Transverse colon (tissue), 4 donors: ENCODE results near the gene LCA5L.

Experiments
- EP300 ChIP-seq: sonication (generic); formaldehyde crosslinking; IDR thresholded peaks from one replicate; pipeline ENCODE4 v1.6.1; 2017; ENCODE audit warnings: antibody characterized with exemption, low read depth
- POLR2A ChIP-seq: fragments of 450-650 bp; IDR thresholded peaks from one replicate; pipeline ENCODE4 v1.6.1; 2016; ENCODE audit warnings: antibody characterized with exemption, mild to moderate bottlenecking, moderate library complexity
- POLR2AphosphoS5 ChIP-seq, 3 donors: sonication (generic); formaldehyde crosslinking; IDR thresholded peaks; one replicate each; pipeline ENCODE4 v1.6.1; 2016; ENCODE audit warnings: antibody characterized with exemption in 3 of 3
- TF ChIP-seq, protein P1 (sequence below), 5 experiments: fragments of 200-600 bp in 3 of 5; fragments of 450-650 bp in 2 of 5; sonication (generic) in 3 of 5; IDR thresholded peaks; 1 replicate in 2 of 5; 2 replicates in 3 of 5; pipeline ENCODE4 v1.5.1; 2016 to 2017; ENCODE audit warnings: antibody characterized with exemption in 5 of 5, inconsistent platforms in 3 of 5, mild to moderate bottlenecking in 2 of 5, moderate library complexity in 1 of 5

DNA sequence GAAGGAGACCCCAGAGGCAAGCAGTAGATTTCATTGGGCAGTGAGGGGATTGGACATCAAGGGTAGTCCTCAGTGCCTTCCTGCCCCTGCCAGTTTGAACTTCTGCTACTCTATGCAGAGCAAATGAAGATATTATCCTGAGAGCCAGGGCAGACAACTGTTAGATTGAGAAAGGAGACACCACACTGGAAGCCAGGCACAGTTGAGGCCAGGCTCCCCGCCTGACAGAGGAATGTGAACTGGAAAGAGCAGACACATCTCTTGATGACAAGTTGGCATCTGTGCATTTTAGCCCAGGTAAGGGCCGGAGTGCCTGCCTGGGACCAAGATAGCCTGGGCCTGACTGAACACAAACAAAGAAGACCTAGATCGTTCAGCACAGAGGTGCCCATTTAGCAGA lies 22.2 kb upstream of the LCA5L start:
- TF ChIP-seq, protein P1, sequence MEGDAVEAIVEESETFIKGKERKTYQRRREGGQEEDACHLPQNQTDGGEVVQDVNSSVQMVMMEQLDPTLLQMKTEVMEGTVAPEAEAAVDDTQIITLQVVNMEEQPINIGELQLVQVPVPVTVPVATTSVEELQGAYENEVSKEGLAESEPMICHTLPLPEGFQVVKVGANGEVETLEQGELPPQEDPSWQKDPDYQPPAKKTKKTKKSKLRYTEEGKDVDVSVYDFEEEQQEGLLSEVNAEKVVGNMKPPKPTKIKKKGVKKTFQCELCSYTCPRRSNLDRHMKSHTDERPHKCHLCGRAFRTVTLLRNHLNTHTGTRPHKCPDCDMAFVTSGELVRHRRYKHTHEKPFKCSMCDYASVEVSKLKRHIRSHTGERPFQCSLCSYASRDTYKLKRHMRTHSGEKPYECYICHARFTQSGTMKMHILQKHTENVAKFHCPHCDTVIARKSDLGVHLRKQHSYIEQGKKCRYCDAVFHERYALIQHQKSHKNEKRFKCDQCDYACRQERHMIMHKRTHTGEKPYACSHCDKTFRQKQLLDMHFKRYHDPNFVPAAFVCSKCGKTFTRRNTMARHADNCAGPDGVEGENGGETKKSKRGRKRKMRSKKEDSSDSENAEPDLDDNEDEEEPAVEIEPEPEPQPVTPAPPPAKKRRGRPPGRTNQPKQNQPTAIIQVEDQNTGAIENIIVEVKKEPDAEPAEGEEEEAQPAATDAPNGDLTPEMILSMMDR (IDR thresholded peaks at IDR 0.05), result no peak
- TF ChIP-seq POLR2A, result no peak
- no peak for TF ChIP-seq POLR2AphosphoS5 (IDR thresholded peaks at IDR 0.05)
- no peak for TF ChIP-seq EP300
